Measurements from ENCODE around the gene HEATR1. TPM values are rescaled to one million over a fixed set of nuclear protein-coding genes. Genes with fewer than 3 reads are reported as not detected.

Gene HEATR1
- total and polyA plus RNA-seq, 2 donors from 2014 or later, result 2.9 to 34.4 TPM

- H3K9me3 ChIP-seq (ENCODE audit: control insufficient read depth in 2 of 3, insufficient read depth in 1 of 3, low read length in 3 of 3), result no peaks in the 10 kb centered on the region
- no peaks in the 10 kb centered on the region for H3K27me3 ChIP-seq (ENCODE audit: control insufficient read depth, insufficient read depth, low read length)
- no peak overlapping the region for H3K9ac ChIP-seq (ENCODE audit: low read length in 3 of 3)
- no peaks in the 10 kb centered on the region for H3K4me1 ChIP-seq (ENCODE audit: control insufficient read depth in 2 of 3, insufficient read depth in 2 of 3, low read depth in 1 of 3, low read length in 3 of 3)
- DNase-seq (no peak), FAIRE-seq (no peak)
- no peak overlapping the region for H3K27ac ChIP-seq (ENCODE audit: low read depth in 2 of 2, low read length in 2 of 2)
- intact Hi-C loops (cut with DNase I), result no loop called here
- H3K4me3 ChIP-seq (ENCODE audit: low read length in 3 of 3), result no peak overlapping the region
- no peak for TF ChIP-seq CTCF (IDR thresholded peaks at IDR 0.05; ENCODE audit: borderline replicate concordance, extremely low read depth, insufficient read depth)
- peaks cover 5 to 40% (median 31%) of the 10 kb centered on the region in 3 donors for H3K36me3 ChIP-seq (ENCODE audit: control insufficient read depth in 2 of 3, insufficient read depth in 3 of 3, low read length in 3 of 3)
Measured at GRCh38 chr1:236560213-236560771, 44.0 kb downstream of the HEATR1 start.

DNA sequence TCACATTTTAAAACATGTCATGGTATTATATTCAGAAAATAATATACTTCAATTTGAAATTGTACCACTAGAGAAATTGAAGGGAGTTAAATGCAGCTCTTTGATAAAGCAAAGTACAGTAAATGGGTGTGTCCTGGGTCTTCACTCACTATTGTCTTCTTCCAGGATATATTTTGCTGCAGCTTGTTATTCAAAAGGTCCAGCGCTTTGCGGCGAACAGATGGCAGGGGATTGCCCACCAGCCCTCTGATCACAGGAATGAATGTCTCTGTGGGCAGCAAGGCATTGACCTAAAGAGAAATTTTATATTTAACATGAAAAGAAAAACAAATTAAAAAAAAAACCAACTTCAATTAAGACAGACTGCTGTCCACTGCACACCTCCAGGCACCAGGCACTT, 45.5 kb downstream of the HEATR1 start:
- intact Hi-C loops (cut with DNase I), result no loop called here
- no peak for FAIRE-seq
- peaks cover 2 to 44% (median 34%) of the 10 kb centered on the region in 3 donors for H3K36me3 ChIP-seq (ENCODE audit: control insufficient read depth in 2 of 3, insufficient read depth in 3 of 3, low read length in 3 of 3)

DNA sequence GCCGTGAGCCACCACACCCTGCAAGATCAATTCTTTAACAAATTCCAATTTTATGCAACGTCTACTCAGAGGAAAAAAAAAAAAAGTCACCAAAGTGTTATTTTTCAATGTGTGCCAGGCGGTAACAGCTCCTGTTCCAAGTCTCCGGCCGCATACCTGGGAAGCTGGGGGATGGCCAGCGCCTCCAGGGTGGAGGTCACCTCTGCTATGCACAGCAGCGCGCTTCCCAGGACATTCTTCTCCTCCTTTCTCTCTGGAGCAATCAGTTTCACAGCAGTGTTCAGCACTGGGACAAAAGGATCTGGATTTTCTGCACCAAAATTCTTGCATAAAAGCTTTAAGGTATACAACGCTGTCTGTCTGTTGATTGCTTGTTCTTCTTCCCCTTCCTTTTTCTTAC, 46.2 kb downstream of the HEATR1 start:
- Histone ChIP-seq H3K27ac (ENCODE audit: low read depth in 2 of 2, low read length in 2 of 2) (no peak overlapping the region), H3K36me3 (ENCODE audit: control insufficient read depth in 2 of 3, insufficient read depth in 3 of 3, low read length in 3 of 3) (peaks cover 5 to 44% (median 39%) of the 10 kb centered on the region in 3 donors), H3K27me3 (ENCODE audit: control insufficient read depth, insufficient read depth, low read length) (no peaks in the 10 kb centered on the region), H3K9ac (ENCODE audit: low read length in 3 of 3) (no peak overlapping the region), H3K4me3 (ENCODE audit: low read length in 3 of 3) (no peak overlapping the region), H3K4me1 (ENCODE audit: control insufficient read depth in 2 of 3, insufficient read depth in 2 of 3, low read depth in 1 of 3, low read length in 3 of 3) (no peaks in the 10 kb centered on the region), H3K9me3 (ENCODE audit: control insufficient read depth in 2 of 3, insufficient read depth in 1 of 3, low read length in 3 of 3) (no peaks in the 10 kb centered on the region)
- DNase-seq (no peak), FAIRE-seq (no peak)
- no peak for TF ChIP-seq CTCF (IDR thresholded peaks at IDR 0.05; ENCODE audit: borderline replicate concordance, extremely low read depth, insufficient read depth)
- intact Hi-C loops (cut with DNase I), result no loop called here

More for the DNA sequence above, 45.5 kb downstream of the HEATR1 start:
- TF ChIP-seq CTCF (IDR thresholded peaks at IDR 0.05; ENCODE audit: borderline replicate concordance, extremely low read depth, insufficient read depth), result no peak
- no peaks in the 10 kb centered on the region for H3K9me3 ChIP-seq (ENCODE audit: control insufficient read depth in 2 of 3, insufficient read depth in 1 of 3, low read length in 3 of 3)
- no peaks in the 10 kb centered on the region for H3K27me3 ChIP-seq (ENCODE audit: control insufficient read depth, insufficient read depth, low read length)
- DNase-seq, result no peak
- no peaks in the 10 kb centered on the region for H3K4me1 ChIP-seq (ENCODE audit: control insufficient read depth in 2 of 3, insufficient read depth in 2 of 3, low read depth in 1 of 3, low read length in 3 of 3)
- no peak overlapping the region for H3K9ac ChIP-seq (ENCODE audit: low read length in 3 of 3)
- H3K27ac ChIP-seq (ENCODE audit: low read depth in 2 of 2, low read length in 2 of 2), result no peak overlapping the region
- H3K4me3 ChIP-seq (ENCODE audit: low read length in 3 of 3), result no peak overlapping the region

GRCh38 chr1:236556606-236557005, 47.7 kb downstream of the HEATR1 start:
- Histone ChIP-seq H3K27ac (ENCODE audit: low read depth in 2 of 2, low read length in 2 of 2) (no peak overlapping the region), H3K36me3 (ENCODE audit: control insufficient read depth in 2 of 3, insufficient read depth in 3 of 3, low read length in 3 of 3) (peaks cover 5 to 44% (median 41%) of the 10 kb centered on the region in 3 donors), H3K4me3 (ENCODE audit: low read length in 3 of 3) (no peak overlapping the region), H3K4me1 (ENCODE audit: control insufficient read depth in 2 of 3, insufficient read depth in 2 of 3, low read depth in 1 of 3, low read length in 3 of 3) (no peaks in the 10 kb centered on the region), H3K9me3 (ENCODE audit: control insufficient read depth in 2 of 3, insufficient read depth in 1 of 3, low read length in 3 of 3) (no peaks in the 10 kb centered on the region), H3K9ac (ENCODE audit: low read length in 3 of 3) (no peak overlapping the region), H3K27me3 (ENCODE audit: control insufficient read depth, insufficient read depth, low read length) (no peaks in the 10 kb centered on the region)
- peak in 1 of 5 donors; percentile 4 for DNase-seq
- no peak for FAIRE-seq
- intact Hi-C loops (cut with DNase I), result no loop called here
- TF ChIP-seq CTCF (IDR thresholded peaks at IDR 0.05; ENCODE audit: borderline replicate concordance, extremely low read depth, insufficient read depth), result no peak

Measured in kidney (tissue), 14 donors.